ENCODE results near the gene ZBED1. TPM values are rescaled to one million over a fixed set of nuclear protein-coding genes. Genes with fewer than 3 reads are reported as not detected.
"Not testable (repeated sequence)": the region's sequence is repeated elsewhere in the genome, so short reads cannot be mapped to it uniquely, and the experiment has no call there.

Gene ZBED1
- total RNA-seq, 1 donor from 2014 or later, result 39.2 TPM

GRCh38 chrX:2474280-2474962, 26.4 kb downstream of the ZBED1 start:
- no peak overlapping the region for H3K4me3 ChIP-seq (ENCODE audit: low read depth, low read length)
- no peak for DNase-seq (ENCODE audit: low read depth)
- TF ChIP-seq, protein P1, sequence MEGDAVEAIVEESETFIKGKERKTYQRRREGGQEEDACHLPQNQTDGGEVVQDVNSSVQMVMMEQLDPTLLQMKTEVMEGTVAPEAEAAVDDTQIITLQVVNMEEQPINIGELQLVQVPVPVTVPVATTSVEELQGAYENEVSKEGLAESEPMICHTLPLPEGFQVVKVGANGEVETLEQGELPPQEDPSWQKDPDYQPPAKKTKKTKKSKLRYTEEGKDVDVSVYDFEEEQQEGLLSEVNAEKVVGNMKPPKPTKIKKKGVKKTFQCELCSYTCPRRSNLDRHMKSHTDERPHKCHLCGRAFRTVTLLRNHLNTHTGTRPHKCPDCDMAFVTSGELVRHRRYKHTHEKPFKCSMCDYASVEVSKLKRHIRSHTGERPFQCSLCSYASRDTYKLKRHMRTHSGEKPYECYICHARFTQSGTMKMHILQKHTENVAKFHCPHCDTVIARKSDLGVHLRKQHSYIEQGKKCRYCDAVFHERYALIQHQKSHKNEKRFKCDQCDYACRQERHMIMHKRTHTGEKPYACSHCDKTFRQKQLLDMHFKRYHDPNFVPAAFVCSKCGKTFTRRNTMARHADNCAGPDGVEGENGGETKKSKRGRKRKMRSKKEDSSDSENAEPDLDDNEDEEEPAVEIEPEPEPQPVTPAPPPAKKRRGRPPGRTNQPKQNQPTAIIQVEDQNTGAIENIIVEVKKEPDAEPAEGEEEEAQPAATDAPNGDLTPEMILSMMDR (conservative IDR thresholded peaks at IDR 0.05; ENCODE audit: low read depth, low read length), result no peak

GRCh38 chrX:2473064-2473463, 27.7 kb downstream of the ZBED1 start:
- H3K4me3 ChIP-seq (ENCODE audit: low read depth, low read length); DNase-seq (ENCODE audit: low read depth): not testable (repeated sequence)

GRCh38 chrX:2471641-2472040, 29.1 kb downstream of the ZBED1 start:
- no peak for DNase-seq (ENCODE audit: low read depth)
- TF ChIP-seq, protein P1 (conservative IDR thresholded peaks at IDR 0.05; ENCODE audit: low read depth, low read length), result no peak
- H3K4me3 ChIP-seq (ENCODE audit: low read depth, low read length), result no peak overlapping the region

DNA sequence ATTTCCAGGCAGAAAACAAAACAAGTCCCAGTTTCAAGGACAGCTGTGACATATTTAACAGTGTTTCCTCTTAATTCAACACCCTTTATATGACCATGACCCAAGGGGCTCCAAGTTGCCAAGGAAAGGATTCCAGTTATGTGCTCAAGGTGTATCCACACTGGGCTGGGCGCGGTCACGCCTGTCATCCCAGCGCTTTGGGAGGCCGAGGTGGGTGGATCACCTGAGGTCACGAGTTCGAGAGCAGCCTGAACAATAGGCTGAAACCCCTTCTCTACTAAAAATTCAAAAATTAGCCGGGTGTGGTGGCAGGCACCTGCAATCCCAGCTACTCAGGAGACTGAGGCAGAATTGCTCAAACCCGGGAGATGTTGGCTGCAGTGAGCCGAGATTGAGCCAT, 29.6 kb downstream of the ZBED1 start:
- not testable (repeated sequence) for DNase-seq (ENCODE audit: low read depth); H3K4me3 ChIP-seq (ENCODE audit: low read depth, low read length)

DNA sequence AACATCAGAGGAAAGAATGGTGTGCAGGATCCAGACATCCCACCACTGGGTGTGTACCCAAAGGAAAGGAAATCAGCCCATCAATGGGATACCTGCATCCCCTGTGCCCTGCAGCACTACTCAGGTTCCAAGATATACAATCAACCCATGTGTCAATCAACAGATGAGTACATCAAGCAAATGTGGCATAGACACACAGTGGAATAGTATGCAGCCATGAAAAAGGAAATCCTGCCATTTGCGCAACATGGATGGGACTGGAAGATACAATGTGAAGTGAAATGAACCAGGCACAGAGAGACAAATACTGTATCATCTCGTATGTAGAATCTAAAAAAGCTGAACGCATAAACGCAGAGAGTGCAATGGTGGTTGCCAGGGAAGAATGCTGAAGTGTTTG, 30.9 kb downstream of the ZBED1 start:
- not testable (repeated sequence) for DNase-seq (ENCODE audit: low read depth); H3K4me3 ChIP-seq (ENCODE audit: low read depth, low read length)

GRCh38 chrX:2469196-2469685, 31.5 kb downstream of the ZBED1 start:
- H3K4me3 ChIP-seq (ENCODE audit: low read depth, low read length), result no peak overlapping the region
- no peak for DNase-seq (ENCODE audit: low read depth)
- TF ChIP-seq, protein P1 (conservative IDR thresholded peaks at IDR 0.05; ENCODE audit: low read depth, low read length), result no peak

DNA sequence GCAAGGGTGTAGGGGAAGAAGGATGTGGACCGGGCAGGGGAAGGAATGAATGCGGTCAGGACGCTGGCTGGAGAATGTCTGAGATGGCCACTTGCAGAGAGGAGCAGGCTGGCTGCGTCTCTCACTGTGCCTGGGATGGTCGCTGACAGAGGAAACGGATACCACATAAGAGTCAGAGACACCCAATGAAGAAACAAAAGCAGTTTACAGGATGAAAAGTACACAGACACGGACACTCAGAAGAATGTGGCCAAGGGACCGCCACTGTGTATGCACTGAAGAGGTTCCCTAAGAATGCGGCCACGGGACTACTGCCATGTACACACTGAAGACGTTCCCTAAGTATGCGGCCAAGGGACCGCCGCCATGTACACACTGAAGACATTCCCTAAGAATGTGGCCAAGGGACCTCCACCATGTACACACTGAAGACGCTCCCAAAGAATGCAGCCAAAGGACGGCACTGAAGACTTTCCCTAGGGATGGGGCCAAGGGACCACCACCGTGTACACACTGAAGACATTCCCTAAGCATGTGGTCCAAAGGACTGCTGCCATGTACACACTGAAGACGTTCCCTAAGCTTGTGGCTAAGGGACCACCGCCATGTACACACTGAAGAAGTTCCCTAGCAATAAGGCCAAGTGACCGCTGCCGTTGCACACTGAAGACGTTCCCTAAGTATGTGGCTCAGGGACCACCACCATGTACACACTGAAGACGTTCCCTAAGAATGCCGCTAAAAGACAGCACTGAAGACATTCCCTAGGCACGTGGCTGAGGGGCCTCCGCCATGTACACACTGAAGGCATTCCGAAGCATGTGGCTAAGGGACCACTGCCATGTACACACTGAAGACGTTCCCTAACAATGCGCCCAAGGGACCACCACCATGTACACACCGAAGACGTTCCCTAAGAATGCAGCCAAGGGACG, 32.2 kb downstream of the ZBED1 start:
- no peak overlapping the region for H3K4me3 ChIP-seq (ENCODE audit: low read depth, low read length)
- TF ChIP-seq, protein P1 (conservative IDR thresholded peaks at IDR 0.05; ENCODE audit: low read depth, low read length), result no peak
- no peak for DNase-seq (ENCODE audit: low read depth)

DNA sequence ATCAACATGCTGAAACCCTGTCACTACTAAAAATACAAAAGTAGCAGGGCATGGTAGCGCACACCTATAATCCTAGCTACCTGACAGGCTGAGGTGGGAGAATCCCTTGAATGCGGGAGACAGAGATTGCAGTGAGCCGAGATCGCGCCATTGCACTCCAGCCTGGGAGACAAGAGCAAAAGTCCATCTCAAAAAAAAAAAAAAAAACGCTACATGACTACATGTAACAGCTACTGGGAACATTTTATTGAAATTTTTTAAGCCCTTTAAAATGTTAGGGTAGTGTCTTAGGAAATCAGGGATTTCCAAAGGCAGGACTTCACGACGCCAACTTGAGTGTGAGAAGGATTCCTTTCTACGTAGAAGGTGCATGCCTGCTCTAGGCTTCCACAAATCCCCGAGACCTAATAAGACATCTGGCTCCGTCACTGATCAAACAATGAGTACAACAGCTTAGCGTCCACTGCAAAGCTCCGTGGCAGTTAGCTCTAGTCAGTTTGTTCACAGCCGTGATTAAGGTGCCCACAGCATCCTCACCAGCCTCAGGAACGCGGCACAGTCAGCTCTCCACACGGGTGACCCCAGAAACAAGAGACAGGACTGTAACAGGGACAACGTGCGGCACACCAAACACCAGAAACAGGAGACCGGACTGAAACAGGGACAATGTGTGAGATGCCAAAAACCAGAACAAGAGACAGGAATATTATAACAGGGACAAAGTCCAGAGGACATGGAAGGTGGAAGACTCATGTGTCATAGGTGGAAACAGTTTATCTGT, 33.7 kb downstream of the ZBED1 start:
- H3K4me3 ChIP-seq (ENCODE audit: low read depth, low read length), result no peak overlapping the region
- DNase-seq (ENCODE audit: low read depth), result no peak
- TF ChIP-seq, protein P1 (conservative IDR thresholded peaks at IDR 0.05; ENCODE audit: low read depth, low read length), result no peak

Measured in epithelial cell of proximal tubule (primary cell).